Measurements from ENCODE around the gene ENPP3.
A peak's percentile ranks its signal among the peaks of the same experiment; 100 is the strongest.

ENPP3 gene

GRCh38 chr6:131631625-131632289 is 5.3 kb upstream of the ENPP3 start:
- no peak for DNase-seq
- TF ChIP-seq GATA1 (IDR thresholded peaks at IDR 0.05; ENCODE audit: low read depth, low read length) (no peak), POLR2A (IDR thresholded peaks at IDR 0.05; ENCODE audit: low read length) (no peak)

GRCh38 chr6:131635384-131636340 is 1.4 kb upstream of the ENPP3 start:
- DNase-seq = no peak
- TF ChIP-seq POLR2A (IDR thresholded peaks at IDR 0.05; ENCODE audit: low read length) = no peak
- TF ChIP-seq GATA1 (IDR thresholded peaks at IDR 0.05; ENCODE audit: low read depth, low read length) = no peak

- peak; percentile 13 to 22 for DNase-seq
- TF ChIP-seq GATA1 (IDR thresholded peaks at IDR 0.05; ENCODE audit: low read depth, low read length) = no peak
Observed at GRCh38 chr6:131638013-131638412, 911 bp downstream of the ENPP3 start.

- TF ChIP-seq GATA1 (IDR thresholded peaks at IDR 0.05; ENCODE audit: low read depth, low read length) (no peak), POLR2A (IDR thresholded peaks at IDR 0.05; ENCODE audit: low read length) (peak; percentile 41)
- DNase-seq = peak; percentile 60 to 61
Observed at GRCh38 chr6:131640100-131640499, 3.0 kb downstream of the ENPP3 start.

GRCh38 chr6:131640576-131640975 is 3.5 kb downstream of the ENPP3 start:
- TF ChIP-seq GATA1 (IDR thresholded peaks at IDR 0.05; ENCODE audit: low read depth, low read length) = no peak
- TF ChIP-seq POLR2A (IDR thresholded peaks at IDR 0.05; ENCODE audit: low read length) = peak; percentile 42
- peak; percentile 71 to 90 for DNase-seq

- TF ChIP-seq POLR2A (IDR thresholded peaks at IDR 0.05; ENCODE audit: low read length) (no peak), GATA1 (IDR thresholded peaks at IDR 0.05; ENCODE audit: low read depth, low read length) (no peak)
- DNase-seq = peak; percentile 36 to 37
Observed at GRCh38 chr6:131641554-131641953, 4.5 kb downstream of the ENPP3 start.

- DNase-seq = no peak
- no peak for TF ChIP-seq POLR2A (IDR thresholded peaks at IDR 0.05; ENCODE audit: low read length)
- TF ChIP-seq GATA1 (IDR thresholded peaks at IDR 0.05; ENCODE audit: low read depth, low read length) = no peak
Observed at GRCh38 chr6:131642565-131642964, 5.5 kb downstream of the ENPP3 start.

- DNase-seq = peak in 1 of 2 experiments; percentile 9
- TF ChIP-seq GATA1 (IDR thresholded peaks at IDR 0.05; ENCODE audit: low read depth, low read length) (no peak), POLR2A (IDR thresholded peaks at IDR 0.05; ENCODE audit: low read length) (no peak)
Observed at GRCh38 chr6:131642987-131643611, 6.0 kb downstream of the ENPP3 start.

- DNase-seq = peak; percentile 22 to 73
- TF ChIP-seq POLR2A (IDR thresholded peaks at IDR 0.05; ENCODE audit: low read length) (no peak), GATA1 (IDR thresholded peaks at IDR 0.05; ENCODE audit: low read depth, low read length) (no peak)
Observed at GRCh38 chr6:131643855-131644460, 6.9 kb downstream of the ENPP3 start.

GRCh38 chr6:131644921-131645320 is 7.8 kb downstream of the ENPP3 start:
- DNase-seq = peak in 1 of 2 experiments; percentile 22
- TF ChIP-seq POLR2A (IDR thresholded peaks at IDR 0.05; ENCODE audit: low read length) (peak; percentile 32), GATA1 (IDR thresholded peaks at IDR 0.05; ENCODE audit: low read depth, low read length) (no peak)

- DNase-seq = peak; percentile 59 to 63
- TF ChIP-seq POLR2A (IDR thresholded peaks at IDR 0.05; ENCODE audit: low read length) = no peak
- TF ChIP-seq GATA1 (IDR thresholded peaks at IDR 0.05; ENCODE audit: low read depth, low read length) = no peak
Observed at GRCh38 chr6:131645846-131646245, 8.7 kb downstream of the ENPP3 start.

- TF ChIP-seq GATA1 (IDR thresholded peaks at IDR 0.05; ENCODE audit: low read depth, low read length) (no peak), POLR2A (IDR thresholded peaks at IDR 0.05; ENCODE audit: low read length) (peak; percentile 61)
- DNase-seq = peak; percentile 77 to 94
Observed at GRCh38 chr6:131646249-131646670, 9.2 kb downstream of the ENPP3 start.

- no peak for DNase-seq
- TF ChIP-seq GATA1 (IDR thresholded peaks at IDR 0.05; ENCODE audit: low read depth, low read length) (no peak), POLR2A (IDR thresholded peaks at IDR 0.05; ENCODE audit: low read length) (no peak)
Observed at GRCh38 chr6:131651782-131652181, 14.7 kb downstream of the ENPP3 start.

- no peak for DNase-seq
- TF ChIP-seq POLR2A (IDR thresholded peaks at IDR 0.05; ENCODE audit: low read length) (peak; percentile 18), GATA1 (IDR thresholded peaks at IDR 0.05; ENCODE audit: low read depth, low read length) (no peak)
Observed at GRCh38 chr6:131652472-131652871, 15.4 kb downstream of the ENPP3 start.
